GM12873 (cell line): Measurements from ENCODE around the gene SHC2.

Experiments
- TF ChIP-seq, protein P1 (sequence below): IDR thresholded peaks from 2 replicates; pipeline ENCODE4 v1.5.1; 2012; ENCODE audit warnings: low read depth, mild to moderate bottlenecking, moderate library complexity, low read length, control low read depth; ENCODE audit not compliant: insufficient read depth; ENCODE audit errors: missing control alignments

SHC2 gene

GRCh38 chr19:495402-496111 is 34.7 kb upstream of the SHC2 start:
- TF ChIP-seq, protein P1, sequence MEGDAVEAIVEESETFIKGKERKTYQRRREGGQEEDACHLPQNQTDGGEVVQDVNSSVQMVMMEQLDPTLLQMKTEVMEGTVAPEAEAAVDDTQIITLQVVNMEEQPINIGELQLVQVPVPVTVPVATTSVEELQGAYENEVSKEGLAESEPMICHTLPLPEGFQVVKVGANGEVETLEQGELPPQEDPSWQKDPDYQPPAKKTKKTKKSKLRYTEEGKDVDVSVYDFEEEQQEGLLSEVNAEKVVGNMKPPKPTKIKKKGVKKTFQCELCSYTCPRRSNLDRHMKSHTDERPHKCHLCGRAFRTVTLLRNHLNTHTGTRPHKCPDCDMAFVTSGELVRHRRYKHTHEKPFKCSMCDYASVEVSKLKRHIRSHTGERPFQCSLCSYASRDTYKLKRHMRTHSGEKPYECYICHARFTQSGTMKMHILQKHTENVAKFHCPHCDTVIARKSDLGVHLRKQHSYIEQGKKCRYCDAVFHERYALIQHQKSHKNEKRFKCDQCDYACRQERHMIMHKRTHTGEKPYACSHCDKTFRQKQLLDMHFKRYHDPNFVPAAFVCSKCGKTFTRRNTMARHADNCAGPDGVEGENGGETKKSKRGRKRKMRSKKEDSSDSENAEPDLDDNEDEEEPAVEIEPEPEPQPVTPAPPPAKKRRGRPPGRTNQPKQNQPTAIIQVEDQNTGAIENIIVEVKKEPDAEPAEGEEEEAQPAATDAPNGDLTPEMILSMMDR = peak; percentile 67

DNA sequence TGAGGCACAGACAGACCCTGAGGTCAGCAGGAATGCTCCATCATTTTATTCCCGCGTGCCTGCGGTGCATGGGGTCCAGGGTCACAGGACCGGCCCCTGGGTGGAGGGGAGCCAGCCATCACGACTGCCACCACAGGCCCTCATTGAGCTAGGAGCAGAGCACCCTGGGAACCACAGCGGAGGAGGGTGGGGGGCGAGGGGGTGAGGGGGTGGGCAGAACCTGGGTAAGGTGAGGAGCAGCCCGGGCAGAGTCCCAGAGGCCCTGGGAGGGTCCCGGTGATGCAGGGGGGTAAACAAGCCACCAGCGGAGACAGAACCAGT is 34.2 kb upstream of the SHC2 start:
- TF ChIP-seq, protein P1 = no peak

- TF ChIP-seq, protein P1 = no peak
Measured at GRCh38 chr19:494171-495080, 33.6 kb upstream of the SHC2 start.

DNA sequence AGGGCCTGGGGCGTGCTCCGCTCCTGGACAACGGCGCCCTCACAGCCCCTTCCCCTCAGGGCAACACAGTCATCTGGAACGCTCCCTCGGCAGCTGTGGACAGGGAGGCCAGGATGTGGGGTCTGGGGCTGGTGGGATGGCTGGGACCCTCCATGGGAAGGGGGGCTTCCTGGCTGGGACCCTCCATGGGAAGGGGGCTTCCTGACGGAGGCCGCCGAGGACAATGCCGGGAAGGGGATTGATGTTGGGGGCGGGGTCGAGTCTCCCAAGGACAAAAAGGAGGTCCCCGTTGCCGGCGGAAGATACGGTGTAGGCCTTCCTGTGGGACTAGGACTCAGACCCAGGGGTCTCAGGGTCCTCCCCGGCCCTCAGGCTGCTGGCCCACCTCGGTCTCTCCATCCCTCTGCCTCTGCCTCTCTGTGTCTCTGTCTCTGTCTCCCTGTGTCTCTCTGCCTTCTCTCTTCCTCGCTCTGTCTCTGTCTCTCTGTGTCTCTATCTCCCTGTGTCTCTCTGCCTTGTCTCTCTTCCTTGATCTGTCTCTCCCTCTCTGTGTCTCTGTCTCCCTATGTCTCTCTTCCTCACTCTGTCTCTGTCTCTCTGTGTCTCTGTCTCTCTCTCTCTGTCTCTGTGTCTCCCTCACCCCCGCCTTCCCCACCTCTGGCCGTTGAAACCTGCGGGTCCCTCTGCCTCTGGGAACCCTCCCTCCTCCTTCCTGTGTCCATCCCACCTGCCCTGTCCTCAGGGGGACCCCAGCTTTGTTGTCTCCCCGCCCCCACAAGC is 32.7 kb upstream of the SHC2 start:
- TF ChIP-seq, protein P1 = no peak

DNA sequence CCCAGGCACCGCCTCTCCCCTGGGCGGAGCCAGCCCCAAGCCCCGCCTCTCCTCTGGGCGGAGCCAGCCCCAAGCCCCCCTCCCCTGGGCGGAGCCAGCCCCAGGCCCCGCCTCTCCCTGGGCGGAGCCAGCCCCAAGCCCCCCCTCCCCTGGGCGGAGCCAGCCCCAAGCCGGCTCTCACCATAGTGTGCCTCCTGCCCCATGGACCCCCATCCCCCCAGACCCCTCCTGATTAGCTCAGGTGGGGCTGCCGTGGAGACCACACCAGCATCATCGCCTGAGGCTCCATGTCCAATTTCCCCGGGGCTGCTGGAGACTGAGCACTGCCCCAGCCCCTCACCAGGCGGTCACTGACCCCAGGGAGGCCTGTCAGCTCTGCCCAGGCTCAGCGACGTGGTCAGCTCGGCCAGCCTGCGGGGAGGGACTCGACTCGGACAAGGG is 31.3 kb upstream of the SHC2 start:
- TF ChIP-seq, protein P1 = no peak

DNA sequence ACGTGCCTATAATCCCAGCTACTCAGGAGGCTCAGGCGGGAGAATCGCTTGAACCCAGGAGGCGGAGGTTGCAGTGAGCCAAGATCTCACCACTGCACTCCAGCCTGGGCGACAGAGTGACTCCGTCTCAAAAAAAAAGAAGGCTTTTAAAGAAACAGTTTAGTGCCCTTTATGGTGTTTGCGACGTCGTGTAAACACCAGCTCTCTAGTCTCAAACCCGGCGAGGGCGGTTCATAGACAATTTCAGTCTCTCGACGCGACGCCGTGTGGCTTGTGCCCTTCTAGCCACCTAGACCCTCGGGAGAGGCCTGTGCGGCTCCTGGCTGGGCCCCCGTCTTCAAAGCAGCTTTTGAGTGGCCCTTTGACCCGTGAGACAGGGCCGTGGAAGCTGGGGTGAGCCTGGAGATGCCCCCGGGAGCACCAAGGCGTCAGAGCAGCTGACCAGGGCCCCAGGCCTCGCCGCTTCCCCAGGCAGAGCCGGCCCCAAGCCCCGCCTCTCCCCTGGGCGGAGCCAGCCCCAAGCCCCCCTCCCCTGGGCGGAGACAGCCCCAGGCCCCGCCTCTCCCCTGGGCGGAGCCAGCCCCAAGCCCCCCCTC is 30.4 kb upstream of the SHC2 start:
- TF ChIP-seq, protein P1 = no peak
